KOPT-K1 (cell line): ENCODE results near the gene DNMT3A.
A peak's percentile ranks its signal among the peaks of the same experiment; 100 is the strongest.

Experiments
- H3K27ac ChIP-seq: fragments of 200-600 bp; sonication (generic); 2 replicates; pipeline ENCODE4 v1.5.1; 2016; ENCODE audit warnings: antibody characterized with exemption, mild to moderate bottlenecking, low read depth, low read length; ENCODE audit not compliant: poor library complexity, severe bottlenecking
- H3K36me3 ChIP-seq: fragments of 200-600 bp; sonication (generic); 2 replicates; pipeline ENCODE4 v1.5.1; 2017; ENCODE audit warnings: antibody characterized with exemption, mild to moderate bottlenecking, low read length, moderate library complexity; ENCODE audit not compliant: insufficient read depth
- H3K9me3 ChIP-seq: fragments of 200-600 bp; sonication (generic); 2 replicates; pipeline ENCODE4 v1.5.1; 2017; ENCODE audit warnings: antibody characterized with exemption, low read length, mild to moderate bottlenecking; ENCODE audit not compliant: insufficient read depth, poor library complexity, severe bottlenecking

DNMT3A gene

DNA sequence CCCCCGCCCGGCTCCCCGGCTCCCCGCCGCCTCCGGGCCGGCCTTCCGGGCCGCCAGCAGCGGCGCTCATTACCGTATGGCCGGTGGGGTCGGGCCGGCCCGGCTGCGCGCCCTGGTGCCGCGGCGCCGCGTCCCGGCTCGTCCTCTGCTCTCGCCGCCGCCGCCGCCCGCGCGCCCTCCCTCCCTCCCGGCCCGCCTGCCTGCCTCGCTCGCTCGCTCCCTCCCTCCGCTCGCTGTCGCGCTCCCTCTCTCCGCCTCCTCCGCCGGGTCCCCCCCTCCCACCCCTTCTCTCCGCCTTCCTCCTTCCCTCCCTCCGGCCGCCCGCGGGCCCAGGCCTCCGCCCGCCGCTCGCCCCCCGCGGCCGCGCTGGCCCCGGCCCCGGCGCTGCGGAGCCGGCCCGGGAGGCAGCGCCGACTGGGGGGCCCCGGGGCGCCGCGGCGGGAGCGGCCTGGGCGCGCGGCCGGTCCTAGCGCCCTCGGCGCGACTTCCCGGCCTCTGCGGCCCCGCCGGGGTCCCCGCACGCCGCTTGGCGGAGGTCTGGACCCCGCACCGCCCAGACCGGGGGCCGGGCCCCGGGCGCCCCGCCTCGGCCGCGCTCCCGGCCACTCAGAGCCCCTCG, at the start of gene DNMT3A:
DNMT3A (minus strand) TSS at position 173 of the 619 bp plus-strand sequence. CDS start 27,941 bp downstream, outside the sequence.
- Histone ChIP-seq H3K36me3 (0 out of 2 replicates have a peak, but pooled peaks cover 4% of the 10 kb centered on the region), H3K27ac (peak within 1 kb of the TSS; percentile 64), H3K9me3 (no peaks in the 10 kb centered on the region)

DNA sequence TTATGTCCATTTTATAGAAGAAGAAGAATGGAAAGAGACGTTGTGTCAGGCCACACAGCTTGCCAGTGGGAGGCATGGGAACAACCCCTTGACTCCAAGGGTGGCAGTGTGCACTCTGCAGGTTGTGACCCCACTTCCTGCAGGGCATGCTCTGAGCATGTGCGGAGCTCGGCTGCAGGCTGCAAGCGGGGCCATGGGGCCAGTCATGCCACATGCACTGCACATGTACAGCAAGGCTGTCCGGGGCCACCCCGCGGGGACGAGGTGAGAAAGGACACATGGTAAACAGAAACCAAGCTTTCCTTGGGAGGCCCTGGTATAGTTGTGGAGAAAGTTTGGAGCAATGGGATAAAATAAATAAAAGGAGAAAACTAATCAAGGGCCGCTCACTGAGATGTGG, 47.4 kb upstream of the DNMT3A start:
- H3K27ac ChIP-seq: no peak overlapping the region
- H3K9me3 ChIP-seq: no peaks in the 10 kb centered on the region
- no peaks in the 10 kb centered on the region; the same call in 1 of the 2 replicates for H3K36me3 ChIP-seq

DNA sequence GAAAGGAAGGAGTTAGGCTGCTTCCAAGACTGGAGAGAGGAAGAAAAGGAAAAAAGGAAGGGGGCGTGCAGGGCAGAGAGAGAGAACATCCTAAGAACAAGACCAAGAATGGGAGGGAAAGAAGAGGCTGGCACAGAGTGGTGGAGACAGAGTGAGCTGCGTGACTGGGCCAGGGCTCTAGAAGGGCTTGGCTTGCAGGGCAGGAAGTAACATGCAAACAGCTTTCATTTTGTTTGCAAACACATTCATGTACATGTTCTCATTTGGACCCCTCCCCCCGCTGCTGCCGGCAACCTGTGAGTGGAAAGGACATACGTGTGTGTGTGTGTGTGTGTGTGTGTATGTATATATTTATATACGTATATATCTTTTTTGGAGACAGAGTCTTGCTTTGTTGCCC, 46.8 kb upstream of the DNMT3A start:
- Histone ChIP-seq H3K27ac (no peak overlapping the region), H3K36me3 (no peaks in the 10 kb centered on the region; the same call in 1 of the 2 replicates), H3K9me3 (no peaks in the 10 kb centered on the region)

DNA sequence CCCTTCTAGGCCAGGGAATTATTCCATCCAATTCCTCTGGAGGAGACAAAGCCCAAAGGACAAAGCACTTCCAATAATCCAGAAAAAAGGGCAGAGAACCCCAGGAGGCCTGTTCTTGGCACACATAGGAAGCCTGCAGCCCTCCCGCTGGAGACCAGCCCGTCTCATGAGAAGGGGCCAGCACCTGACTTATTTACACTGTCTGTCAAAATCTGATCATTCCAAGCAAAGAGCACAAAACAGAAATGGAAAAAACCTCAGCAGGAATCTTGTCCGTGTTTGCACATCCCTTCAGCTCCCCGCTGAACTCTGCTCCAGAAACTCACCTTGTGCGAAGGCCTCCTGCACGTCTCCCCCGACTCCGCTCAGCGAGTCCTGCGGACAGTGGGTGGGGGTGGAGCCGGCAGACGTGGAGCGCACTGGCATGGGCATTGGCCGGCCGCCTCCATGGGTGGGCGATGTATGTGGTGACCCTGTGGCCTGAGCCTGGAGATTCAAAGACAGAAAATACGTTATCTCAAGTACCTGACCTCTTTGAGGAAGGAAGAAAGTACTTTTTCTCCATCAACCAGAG, 46.2 kb upstream of the DNMT3A start:
- H3K27ac ChIP-seq: no peak overlapping the region
- no peaks in the 10 kb centered on the region for H3K9me3 ChIP-seq
- no peaks in the 10 kb centered on the region; the same call in 1 of the 2 replicates for H3K36me3 ChIP-seq

DNA sequence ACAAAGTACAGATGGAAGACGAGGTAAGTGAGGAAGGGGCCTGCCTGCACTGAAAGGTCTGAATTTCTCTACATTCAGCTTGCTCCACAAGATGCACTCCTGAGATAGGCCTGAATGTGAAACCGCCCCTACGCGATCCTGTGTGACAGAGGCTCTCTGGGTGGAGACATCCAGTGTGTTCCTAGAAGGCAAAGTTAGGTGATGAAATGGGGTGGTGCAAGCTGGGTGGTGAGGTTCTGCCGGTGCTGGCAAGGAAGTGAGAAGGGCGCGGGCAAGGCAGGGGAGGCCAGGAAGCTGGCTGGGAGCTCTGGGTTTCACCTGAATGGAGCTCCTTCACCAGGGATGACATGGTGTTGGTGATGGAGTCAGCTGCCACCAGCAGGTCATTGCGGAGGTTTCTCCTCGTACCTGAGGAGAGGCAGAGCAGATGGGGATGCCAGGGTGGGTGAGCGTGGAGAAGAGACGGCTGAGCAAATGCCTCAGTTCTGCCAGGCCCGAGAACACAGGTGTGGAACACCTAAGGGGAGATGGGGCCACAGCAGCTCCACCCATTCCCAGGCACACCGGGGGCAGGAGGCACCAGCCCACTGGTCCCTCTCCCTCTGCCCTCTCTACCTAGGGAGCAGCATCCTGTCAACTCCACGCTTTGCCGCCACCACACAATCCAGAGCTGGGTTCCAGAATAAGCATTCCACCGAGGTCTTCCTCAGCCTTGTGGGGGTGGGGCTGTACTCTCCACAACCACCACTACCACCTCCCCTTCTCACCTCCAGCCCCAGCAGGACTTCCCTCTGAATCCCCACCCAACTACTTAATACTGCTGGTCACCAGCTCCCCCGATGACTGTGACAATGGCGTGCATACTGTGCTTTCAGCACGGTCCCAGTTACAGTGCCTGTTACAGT, 45.5 kb upstream of the DNMT3A start:
- Histone ChIP-seq H3K27ac (no peak overlapping the region), H3K36me3 (no peaks in the 10 kb centered on the region; the same call in 1 of the 2 replicates), H3K9me3 (no peaks in the 10 kb centered on the region)

DNA sequence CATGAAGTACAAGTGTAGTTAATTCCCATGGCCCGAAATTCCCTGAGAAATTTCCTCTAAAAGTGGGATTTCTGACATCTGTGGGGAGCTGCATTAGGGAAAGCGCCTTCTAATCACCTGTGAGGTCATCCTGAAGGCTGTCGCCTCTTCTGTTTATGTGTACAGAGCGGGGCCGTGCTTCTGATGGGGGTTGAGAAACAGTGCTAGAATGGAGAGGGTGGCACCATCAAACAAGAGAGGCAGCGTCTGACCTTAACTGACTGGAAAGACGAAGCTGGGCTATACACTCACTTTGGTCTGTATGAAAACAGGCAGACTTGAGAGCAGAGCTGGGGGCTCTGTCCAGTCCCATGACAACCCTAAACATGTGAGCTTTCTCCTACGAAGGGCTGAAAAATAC, 44.2 kb upstream of the DNMT3A start:
- no peaks in the 10 kb centered on the region for H3K9me3 ChIP-seq
- no peaks in the 10 kb centered on the region; the same call in 1 of the 2 replicates for H3K36me3 ChIP-seq
- no peak overlapping the region for H3K27ac ChIP-seq

DNA sequence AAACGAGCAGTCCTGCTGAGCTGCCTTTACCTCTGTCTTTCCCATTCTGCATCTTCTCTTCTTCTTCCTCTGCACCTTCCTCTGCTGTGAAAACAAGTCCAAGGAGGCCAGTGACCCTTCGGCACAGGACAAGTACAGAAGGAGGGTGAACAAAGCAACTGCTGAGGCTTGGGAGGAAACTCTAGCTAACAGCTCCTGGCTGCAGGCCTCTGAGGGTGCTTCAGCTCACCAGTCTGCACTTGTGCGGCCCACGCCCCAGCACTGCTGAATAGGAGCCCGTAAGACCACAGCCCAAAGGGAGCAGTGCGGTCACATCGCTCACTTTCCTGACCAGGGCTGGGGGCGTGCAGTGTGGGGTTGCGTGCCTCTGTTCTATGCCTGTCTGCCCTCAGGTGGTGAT, 42.1 kb upstream of the DNMT3A start:
- Histone ChIP-seq H3K9me3 (peaks cover 6% of the 10 kb centered on the region), H3K36me3 (no peaks in the 10 kb centered on the region; the same call in 1 of the 2 replicates), H3K27ac (no peak overlapping the region)

DNA sequence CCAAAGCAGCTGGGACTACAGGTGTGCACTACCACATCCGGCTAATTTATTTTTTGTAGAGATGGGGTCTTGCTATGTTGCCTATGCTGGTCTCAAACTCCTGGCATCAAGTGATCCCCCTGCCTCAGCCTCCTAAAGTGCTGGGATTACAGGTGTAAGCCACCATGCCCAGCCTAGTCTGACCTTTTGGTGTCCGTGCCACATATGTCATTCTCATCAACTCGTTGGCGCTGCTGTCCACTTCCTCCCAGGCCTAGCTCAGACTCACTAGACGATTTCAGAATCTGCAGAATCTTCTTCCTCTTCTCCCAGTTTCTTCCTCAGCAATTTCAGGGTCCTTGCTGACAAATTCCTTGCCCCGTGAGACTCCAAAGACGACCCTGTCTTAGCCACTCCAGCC, 39.8 kb upstream of the DNMT3A start:
- no peaks in the 10 kb centered on the region for H3K36me3 ChIP-seq
- peaks cover 7% of the 10 kb centered on the region for H3K9me3 ChIP-seq
- H3K27ac ChIP-seq: no peak overlapping the region

DNA sequence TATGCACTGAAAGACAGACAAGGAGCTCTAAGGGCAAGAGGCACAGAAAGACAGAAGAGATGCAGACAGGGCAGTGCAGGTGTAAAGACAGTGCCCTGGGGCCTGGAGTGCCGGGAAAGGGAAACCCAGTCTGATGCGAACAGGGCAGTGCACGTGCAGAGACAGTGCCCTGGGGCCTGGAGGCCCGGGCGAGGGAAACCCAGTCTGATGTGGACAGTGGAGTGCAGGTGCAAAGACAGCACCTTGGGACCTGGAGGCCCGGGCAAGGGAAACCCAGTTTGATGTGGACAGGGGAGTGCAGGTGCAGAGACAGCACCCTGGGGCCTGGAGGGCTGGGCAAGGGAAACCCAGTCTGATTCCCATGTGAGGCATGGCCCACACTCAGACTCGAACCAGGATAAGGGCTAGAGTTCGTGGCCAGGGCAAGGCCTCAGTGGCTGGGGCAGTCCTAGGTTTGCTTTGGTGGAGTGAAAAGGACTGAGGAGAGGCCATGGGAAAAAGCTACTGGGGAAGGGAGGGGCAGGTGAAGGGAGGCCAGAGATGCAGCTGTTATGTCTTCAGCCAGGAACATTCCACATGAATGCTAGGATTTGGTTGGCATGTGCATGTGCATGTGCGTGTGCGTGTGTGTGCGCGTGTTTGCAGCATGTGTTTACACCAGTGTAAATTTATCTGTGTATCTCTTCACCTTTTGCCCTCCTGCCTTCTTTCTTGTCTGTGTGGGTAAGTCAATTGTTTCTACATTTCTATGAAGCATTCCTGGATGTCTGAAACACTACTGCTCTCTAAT, 39.1 kb upstream of the DNMT3A start:
- peaks cover 7% of the 10 kb centered on the region for H3K9me3 ChIP-seq
- no peaks in the 10 kb centered on the region for H3K36me3 ChIP-seq
- peak overlapping the region; percentile 23 for H3K27ac ChIP-seq

DNA sequence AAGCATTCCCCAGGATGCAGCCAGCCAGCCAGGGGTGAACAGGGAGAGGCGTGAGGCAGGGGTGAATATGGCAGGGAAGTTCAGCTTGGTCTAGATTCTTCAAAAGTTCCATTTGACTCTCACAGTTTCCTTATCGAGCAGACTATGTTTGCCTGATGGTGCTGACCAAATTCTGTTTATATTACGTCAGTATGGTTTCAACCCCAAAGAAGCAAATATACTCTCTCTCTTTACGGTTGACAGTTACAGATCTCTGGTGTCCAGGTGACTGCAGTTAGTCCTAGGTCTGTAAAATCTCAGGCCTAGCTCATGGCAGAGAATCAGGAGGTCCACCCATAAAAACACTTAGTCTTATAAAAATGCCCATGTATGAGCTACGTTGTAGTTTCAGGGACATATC, 38.3 kb upstream of the DNMT3A start:
- Histone ChIP-seq H3K27ac (no peak overlapping the region), H3K9me3 (peaks cover 7% of the 10 kb centered on the region), H3K36me3 (no peaks in the 10 kb centered on the region)

DNA sequence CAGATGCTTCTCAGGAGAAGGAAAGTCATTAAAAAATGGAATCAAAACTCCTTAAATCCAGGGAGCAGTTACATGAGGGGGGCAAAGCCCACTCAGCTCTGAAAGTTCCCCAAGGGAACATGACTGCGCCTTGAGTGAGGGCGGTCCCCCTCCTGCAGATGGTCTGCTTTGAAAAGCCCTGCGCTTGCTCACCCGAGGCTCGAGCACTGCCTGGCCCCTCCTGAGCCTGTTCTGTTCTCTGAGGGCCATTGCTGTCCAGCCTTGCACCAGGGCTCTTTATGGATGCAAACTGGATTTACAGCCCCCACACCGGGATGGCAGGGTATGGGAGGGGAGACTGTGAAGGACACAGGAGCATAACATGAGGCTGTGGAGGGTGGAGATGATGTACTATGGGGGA, 37.8 kb upstream of the DNMT3A start:
- H3K36me3 ChIP-seq: no peaks in the 10 kb centered on the region
- H3K9me3 ChIP-seq: peaks cover 7% of the 10 kb centered on the region
- no peak overlapping the region for H3K27ac ChIP-seq

DNA sequence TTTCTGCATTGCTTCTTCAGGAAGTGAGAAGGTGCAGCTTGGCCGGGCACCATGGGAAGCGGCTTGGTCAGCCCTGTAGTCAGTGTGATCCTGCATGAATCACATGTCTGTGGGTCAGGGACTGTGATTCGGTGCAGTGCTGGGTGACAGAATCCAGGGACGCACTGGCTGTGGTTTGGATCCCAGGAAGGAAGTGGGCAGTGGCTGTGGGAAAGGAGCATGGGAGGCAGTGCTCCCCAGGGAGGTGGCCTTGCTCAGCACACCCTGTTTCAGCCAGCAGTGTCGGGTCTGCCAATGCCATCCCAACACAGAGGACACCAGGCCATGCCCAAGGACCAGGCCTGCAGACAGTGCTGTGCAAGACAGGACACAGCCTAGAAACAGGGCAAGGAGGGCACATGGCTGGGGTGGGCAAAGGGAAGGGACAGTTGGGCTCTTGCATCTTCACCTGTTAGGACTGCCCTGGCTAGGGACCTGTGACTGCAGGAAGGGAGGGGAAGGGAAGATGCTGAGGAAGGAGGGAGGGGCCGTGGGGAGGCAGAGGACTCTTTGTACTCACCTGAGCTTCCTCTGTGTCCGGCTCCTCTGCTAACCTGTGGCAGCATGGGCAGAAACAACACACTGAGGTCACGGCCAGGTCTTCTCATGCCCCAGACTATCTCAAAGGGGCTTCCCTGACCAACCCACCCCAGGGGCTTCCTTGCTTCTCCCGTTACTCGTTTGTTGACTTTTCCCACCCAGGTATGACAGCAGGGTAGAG, 37.2 kb upstream of the DNMT3A start:
- Histone ChIP-seq H3K36me3 (no peaks in the 10 kb centered on the region), H3K9me3 (peaks cover 7% of the 10 kb centered on the region), H3K27ac (no peak overlapping the region)

DNA sequence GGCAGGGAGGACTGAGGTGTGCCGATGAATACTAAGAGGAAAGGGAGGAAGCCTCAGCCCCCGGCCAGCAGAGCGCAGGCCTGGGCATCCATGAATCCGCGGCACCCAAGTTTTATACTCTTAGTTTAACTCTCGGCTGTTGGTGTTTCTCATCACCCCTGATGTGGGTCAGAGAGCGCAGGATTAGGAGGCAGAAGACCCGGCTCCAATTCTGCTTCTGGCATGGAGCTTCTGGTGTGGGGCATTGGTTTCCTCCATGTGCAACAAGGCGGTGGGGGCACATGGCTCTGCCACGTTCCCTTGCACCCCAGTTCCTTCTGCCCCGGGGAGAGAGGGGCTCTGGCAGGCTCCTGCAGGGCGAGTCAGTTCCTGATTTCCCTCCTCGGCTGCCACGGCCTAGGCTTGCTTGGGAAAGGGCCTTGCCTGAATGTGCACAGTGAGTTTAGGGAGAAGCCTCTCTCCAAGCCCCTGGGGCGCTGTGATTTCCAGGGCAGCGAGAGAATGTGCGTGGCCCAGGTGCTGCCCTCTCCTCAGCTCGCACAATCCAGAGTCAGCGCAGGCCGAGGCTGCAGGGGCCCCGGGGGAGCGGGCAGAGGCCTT, 36.2 kb upstream of the DNMT3A start:
- peak overlapping the region; percentile 83 for H3K27ac ChIP-seq
- H3K9me3 ChIP-seq: peaks cover 7% of the 10 kb centered on the region
- H3K36me3 ChIP-seq: no peaks in the 10 kb centered on the region
